GF-D8 (cell line): ENCODE results near the gene ZNF43.
"Not testable (repeated sequence)": the region's sequence is repeated elsewhere in the genome, so short reads cannot be mapped to it uniquely, and the experiment has no call there.

Source experiments
- DNase-seq: peaks from one replicate; lab custom pipeline; 2025; lab: John Stamatoyannopoulos, UW

ZNF43 gene

GRCh38 chr19:21835810-21836444 is at the start of gene ZNF43:
Gene ZNF43, minus strand, starts transcription at chr19:21836182. Its CDS starts 144 bp downstream, at chr19:21836038.
- peak; percentile 92 for DNase-seq

- not testable (repeated sequence) for DNase-seq
Observed at GRCh38 chr19:21885516-21885915, 49.5 kb upstream of the ZNF43 start.

GRCh38 chr19:21884786-21885185 is 48.8 kb upstream of the ZNF43 start:
- DNase-seq = not testable (repeated sequence)

- DNase-seq = no peak
Observed at GRCh38 chr19:21883516-21883915, 47.5 kb upstream of the ZNF43 start.

GRCh38 chr19:21880761-21881160 is 44.8 kb upstream of the ZNF43 start:
- not testable (repeated sequence) for DNase-seq

GRCh38 chr19:21878646-21879045 is 42.7 kb upstream of the ZNF43 start:
- DNase-seq = no peak

GRCh38 chr19:21877976-21878375 is 42.0 kb upstream of the ZNF43 start:
- DNase-seq = no peak

GRCh38 chr19:21876608-21877007 is 40.6 kb upstream of the ZNF43 start:
- not testable (repeated sequence) for DNase-seq

- DNase-seq = no peak
Observed at GRCh38 chr19:21856773-21857514, 21.0 kb upstream of the ZNF43 start.

GRCh38 chr19:21851596-21852345 is 15.8 kb upstream of the ZNF43 start:
- peak; percentile 16 for DNase-seq

- DNase-seq = no peak
Observed at GRCh38 chr19:21850656-21851255, 14.8 kb upstream of the ZNF43 start.

GRCh38 chr19:21848706-21849105 is 12.7 kb upstream of the ZNF43 start:
- no peak for DNase-seq

GRCh38 chr19:21843081-21843480 is 7.1 kb upstream of the ZNF43 start:
- no peak for DNase-seq

GRCh38 chr19:21841488-21842097 is 5.6 kb upstream of the ZNF43 start:
- DNase-seq = no peak

- DNase-seq = no peak
Observed at GRCh38 chr19:21841081-21841480, 5.1 kb upstream of the ZNF43 start.

- DNase-seq = no peak
Observed at GRCh38 chr19:21839976-21840375, 4.0 kb upstream of the ZNF43 start.

GRCh38 chr19:21838646-21839045 is 2.7 kb upstream of the ZNF43 start:
- DNase-seq = no peak

- DNase-seq = no peak
Observed at GRCh38 chr19:21835429-21835809, 563 bp downstream of the ZNF43 start.

GRCh38 chr19:21833733-21834132 is 2.2 kb downstream of the ZNF43 start:
- no peak for DNase-seq

GRCh38 chr19:21824679-21825078 is 11.3 kb downstream of the ZNF43 start:
- no peak for DNase-seq

- DNase-seq = no peak
Observed at GRCh38 chr19:21823224-21823623, 12.8 kb downstream of the ZNF43 start.

GRCh38 chr19:21812448-21812847 is 23.5 kb downstream of the ZNF43 start:
- no peak for DNase-seq
